ENCODE results near the gene SHISAL1.

SHISAL1 gene

GRCh38 chr22:44203203-44203602, 109.5 kb downstream of the SHISAL1 start (continued):
- TF ChIP-seq PPARA (CRISPR knock-in tag; IDR thresholded peaks at IDR 0.05; ENCODE audit: borderline replicate concordance): no peak
- no peak for TF ChIP-seq BACH2 (CRISPR knock-in tag; IDR thresholded peaks at IDR 0.05; ENCODE audit: borderline replicate concordance)
- no peak for TF ChIP-seq ARNTL (CRISPR knock-in tag; IDR thresholded peaks at IDR 0.05; ENCODE audit: borderline replicate concordance, low read depth)
- TF ChIP-seq ZNF565 (CRISPR knock-in tag; conservative IDR thresholded peaks at IDR 0.05; ENCODE audit: low read depth): no peak
- TF ChIP-seq ESRRG (CRISPR knock-in tag; IDR thresholded peaks at IDR 0.05): no peak
- no peak for TF ChIP-seq ZNF70 (CRISPR knock-in tag; IDR thresholded peaks at IDR 0.05)
- TF ChIP-seq RARB (CRISPR knock-in tag; IDR thresholded peaks at IDR 0.05): no peak

- TF ChIP-seq ISL1 (CRISPR knock-in tag; IDR thresholded peaks at IDR 0.05): no peak
- no peak for TF ChIP-seq POU6F1 (CRISPR knock-in tag; IDR thresholded peaks at IDR 0.05; ENCODE audit: borderline replicate concordance, low read depth)
- no peak for TF ChIP-seq GLIS3 (CRISPR knock-in tag; IDR thresholded peaks at IDR 0.05)
- no peak for TF ChIP-seq TCF4 (CRISPR knock-in tag; IDR thresholded peaks at IDR 0.05; ENCODE audit: borderline replicate concordance)
- TF ChIP-seq ESRRG (CRISPR knock-in tag; IDR thresholded peaks at IDR 0.05): no peak
- TF ChIP-seq TOX (CRISPR knock-in tag; IDR thresholded peaks at IDR 0.05; ENCODE audit: borderline replicate concordance): no peak
- TF ChIP-seq PPARA (CRISPR knock-in tag; IDR thresholded peaks at IDR 0.05; ENCODE audit: borderline replicate concordance): no peak
- no peak for TF ChIP-seq ZC3H10 (CRISPR knock-in tag; IDR thresholded peaks at IDR 0.05)
- no peak for TF ChIP-seq RARB (CRISPR knock-in tag; IDR thresholded peaks at IDR 0.05)
- TF ChIP-seq CREB5 (CRISPR knock-in tag; IDR thresholded peaks at IDR 0.05; ENCODE audit: low read depth): no peak
- no peak for TF ChIP-seq CSDC2 (CRISPR knock-in tag; IDR thresholded peaks at IDR 0.05)
- TF ChIP-seq SNAI2 (CRISPR knock-in tag; IDR thresholded peaks at IDR 0.05): no peak
- no peak for TF ChIP-seq ZNF565 (CRISPR knock-in tag; conservative IDR thresholded peaks at IDR 0.05; ENCODE audit: low read depth)
- TF ChIP-seq PATZ1 (CRISPR knock-in tag; IDR thresholded peaks at IDR 0.05; ENCODE audit: borderline replicate concordance): no peak
- no peak for TF ChIP-seq BACH2 (CRISPR knock-in tag; IDR thresholded peaks at IDR 0.05; ENCODE audit: borderline replicate concordance)
- TF ChIP-seq TSHZ2 (CRISPR knock-in tag; IDR thresholded peaks at IDR 0.05): no peak
- no peak for TF ChIP-seq ZFP3 (CRISPR knock-in tag; IDR thresholded peaks at IDR 0.05)
- peak; percentile 33; the same call in 2 of the 3 replicates for ATAC-seq
These were observed 110.4 kb downstream of the SHISAL1 start for GRCh38 chr22:44202261-44202789.

- no peak for ATAC-seq
- no peak for TF ChIP-seq PPARA (CRISPR knock-in tag; IDR thresholded peaks at IDR 0.05; ENCODE audit: borderline replicate concordance)
- TF ChIP-seq TSHZ2 (CRISPR knock-in tag; IDR thresholded peaks at IDR 0.05): no peak
- no peak for TF ChIP-seq ZNF70 (CRISPR knock-in tag; IDR thresholded peaks at IDR 0.05)
- TF ChIP-seq ZFP3 (CRISPR knock-in tag; IDR thresholded peaks at IDR 0.05): no peak
- no peak for TF ChIP-seq PATZ1 (CRISPR knock-in tag; IDR thresholded peaks at IDR 0.05; ENCODE audit: borderline replicate concordance)
- no peak for TF ChIP-seq ZNF565 (CRISPR knock-in tag; conservative IDR thresholded peaks at IDR 0.05; ENCODE audit: low read depth)
- TF ChIP-seq POU6F1 (CRISPR knock-in tag; IDR thresholded peaks at IDR 0.05; ENCODE audit: borderline replicate concordance, low read depth): no peak
- TF ChIP-seq OSR1 (CRISPR knock-in tag; IDR thresholded peaks at IDR 0.05): no peak
These were observed 111.1 kb downstream of the SHISAL1 start for GRCh38 chr22:44201665-44202064.
